ENCODE data around the gene MASP1.

Gene MASP1

GRCh38 chr3:187196573-187197334, 94.8 kb downstream of the MASP1 start:
- H3K9ac ChIP-seq (ENCODE audit: low read length) = no peak overlapping the region
- H3K36me3 ChIP-seq (ENCODE audit: insufficient read depth, low read length) = no peaks in the 10 kb centered on the region
- H3K9me3 ChIP-seq (ENCODE audit: low read length) = no peaks in the 10 kb centered on the region
- no peak overlapping the region for H3K27ac ChIP-seq (ENCODE audit: low read depth, low read length)
- H3K27me3 ChIP-seq (ENCODE audit: control insufficient read depth in 1 of 2, insufficient read depth in 2 of 2, low read length in 2 of 2) = no peaks in the 10 kb centered on the region
- H3K4me1 ChIP-seq (ENCODE audit: insufficient read depth, low read length) = peaks cover 5% of the 10 kb centered on the region
- H3K4me3 ChIP-seq (ENCODE audit: low read depth in 1 of 2, low read length in 2 of 2) = no peak overlapping the region

GRCh38 chr3:187193181-187193580, 98.4 kb downstream of the MASP1 start:
- no peaks in the 10 kb centered on the region for H3K27me3 ChIP-seq (ENCODE audit: control insufficient read depth in 1 of 2, insufficient read depth in 2 of 2, low read length in 2 of 2)
- peaks cover 16% of the 10 kb centered on the region for H3K4me1 ChIP-seq (ENCODE audit: insufficient read depth, low read length)
- no peak overlapping the region for H3K27ac ChIP-seq (ENCODE audit: low read depth, low read length)
- no peaks in the 10 kb centered on the region for H3K36me3 ChIP-seq (ENCODE audit: insufficient read depth, low read length)
- H3K9me3 ChIP-seq (ENCODE audit: low read length) = no peaks in the 10 kb centered on the region
- H3K9ac ChIP-seq (ENCODE audit: low read length) = no peak overlapping the region
- H3K4me3 ChIP-seq (ENCODE audit: low read depth in 1 of 2, low read length in 2 of 2) = no peak overlapping the region

GRCh38 chr3:187191271-187191670, 100.3 kb downstream of the MASP1 start:
- Histone ChIP-seq H3K9me3 (ENCODE audit: low read length) (no peaks in the 10 kb centered on the region), H3K4me3 (ENCODE audit: low read depth in 1 of 2, low read length in 2 of 2) (no peak overlapping the region), H3K36me3 (ENCODE audit: insufficient read depth, low read length) (no peaks in the 10 kb centered on the region), H3K4me1 (ENCODE audit: insufficient read depth, low read length) (peaks cover 35% of the 10 kb centered on the region), H3K27me3 (ENCODE audit: control insufficient read depth in 1 of 2, insufficient read depth in 2 of 2, low read length in 2 of 2) (no peaks in the 10 kb centered on the region), H3K27ac (ENCODE audit: low read depth, low read length) (no peak overlapping the region), H3K9ac (ENCODE audit: low read length) (no peak overlapping the region)

GRCh38 chr3:187188931-187189330, 102.6 kb downstream of the MASP1 start:
- peak overlapping the region; percentile 80 for H3K27ac ChIP-seq (ENCODE audit: low read depth, low read length)
- H3K27me3 ChIP-seq (ENCODE audit: control insufficient read depth in 1 of 2, insufficient read depth in 2 of 2, low read length in 2 of 2) = no peaks in the 10 kb centered on the region
- no peak overlapping the region for H3K4me3 ChIP-seq (ENCODE audit: low read depth in 1 of 2, low read length in 2 of 2)

GRCh38 chr3:187186801-187187421, 104.6 kb downstream of the MASP1 start:
- Histone ChIP-seq H3K4me1 (ENCODE audit: insufficient read depth, low read length) (peaks cover 35% of the 10 kb centered on the region), H3K4me3 (ENCODE audit: low read depth in 1 of 2, low read length in 2 of 2) (peak overlapping the region in 1 of 2 donors; percentile 21), H3K36me3 (ENCODE audit: insufficient read depth, low read length) (no peaks in the 10 kb centered on the region), H3K9me3 (ENCODE audit: low read length) (no peaks in the 10 kb centered on the region), H3K9ac (ENCODE audit: low read length) (no peak overlapping the region), H3K27me3 (ENCODE audit: control insufficient read depth in 1 of 2, insufficient read depth in 2 of 2, low read length in 2 of 2) (no peaks in the 10 kb centered on the region), H3K27ac (ENCODE audit: low read depth, low read length) (peak overlapping the region; percentile 80)

More at GRCh38 chr3:187188931-187189330, 102.6 kb downstream of the MASP1 start:
- Histone ChIP-seq H3K4me1 (ENCODE audit: insufficient read depth, low read length) (peaks cover 40% of the 10 kb centered on the region), H3K9ac (ENCODE audit: low read length) (no peak overlapping the region), H3K36me3 (ENCODE audit: insufficient read depth, low read length) (no peaks in the 10 kb centered on the region), H3K9me3 (ENCODE audit: low read length) (no peaks in the 10 kb centered on the region)

- peaks cover 35% of the 10 kb centered on the region for H3K4me1 ChIP-seq (ENCODE audit: insufficient read depth, low read length)
- peak overlapping the region; percentile 80 for H3K27ac ChIP-seq (ENCODE audit: low read depth, low read length)
Measured at GRCh38 chr3:187186375-187186774, 105.2 kb downstream of the MASP1 start.

GRCh38 chr3:187185759-187186158, 105.8 kb downstream of the MASP1 start:
- Histone ChIP-seq H3K9me3 (ENCODE audit: low read length) (no peaks in the 10 kb centered on the region), H3K36me3 (ENCODE audit: insufficient read depth, low read length) (no peaks in the 10 kb centered on the region), H3K9ac (ENCODE audit: low read length) (no peak overlapping the region), H3K27me3 (ENCODE audit: control insufficient read depth in 1 of 2, insufficient read depth in 2 of 2, low read length in 2 of 2) (no peaks in the 10 kb centered on the region), H3K4me1 (ENCODE audit: insufficient read depth, low read length) (peaks cover 35% of the 10 kb centered on the region), H3K27ac (ENCODE audit: low read depth, low read length) (peak overlapping the region; percentile 80), H3K4me3 (ENCODE audit: low read depth in 1 of 2, low read length in 2 of 2) (no peak overlapping the region)

More at GRCh38 chr3:187186375-187186774, 105.2 kb downstream of the MASP1 start:
- Histone ChIP-seq H3K27me3 (ENCODE audit: control insufficient read depth in 1 of 2, insufficient read depth in 2 of 2, low read length in 2 of 2) (no peaks in the 10 kb centered on the region), H3K4me3 (ENCODE audit: low read depth in 1 of 2, low read length in 2 of 2) (peak overlapping the region in 1 of 2 donors; percentile 21), H3K36me3 (ENCODE audit: insufficient read depth, low read length) (no peaks in the 10 kb centered on the region), H3K9me3 (ENCODE audit: low read length) (no peaks in the 10 kb centered on the region), H3K9ac (ENCODE audit: low read length) (no peak overlapping the region)

Data from muscle layer of colon (tissue), 2 donors.